ENCODE data around the gene TP53BP1. TPM values are rescaled to one million over a fixed set of nuclear protein-coding genes. Genes with fewer than 3 reads are reported as not detected.
A peak's percentile ranks its signal among the peaks of the same experiment; 100 is the strongest.

TP53BP1 gene
- total and polyA plus RNA-seq, 4 donors, result 78.8 to 109 (median 88.8) TPM

GRCh38 chr15:43378601-43379000 is 114.4 kb downstream of the TP53BP1 start:
- Histone ChIP-seq H3K4me3 (ENCODE audit: low read depth, low read length) (no peak overlapping the region), H3K4me1 (ENCODE audit: control insufficient read depth, insufficient read depth, low read length) (no peaks in the 10 kb centered on the region), H3K27me3 (ENCODE audit: control insufficient read depth, insufficient read depth, low read length) (no peaks in the 10 kb centered on the region), H3K9me3 (ENCODE audit: control insufficient read depth, insufficient read depth, low read length) (no peaks in the 10 kb centered on the region), H3K27ac (ENCODE audit: low read depth, low read length) (no peak overlapping the region), H3K36me3 (ENCODE audit: control insufficient read depth, insufficient read depth, low read length) (peaks cover 31% of the 10 kb centered on the region)
- DNase-seq (ENCODE audit: low read depth in 4 of 6, low spot score in 6 of 6), result no peak

DNA sequence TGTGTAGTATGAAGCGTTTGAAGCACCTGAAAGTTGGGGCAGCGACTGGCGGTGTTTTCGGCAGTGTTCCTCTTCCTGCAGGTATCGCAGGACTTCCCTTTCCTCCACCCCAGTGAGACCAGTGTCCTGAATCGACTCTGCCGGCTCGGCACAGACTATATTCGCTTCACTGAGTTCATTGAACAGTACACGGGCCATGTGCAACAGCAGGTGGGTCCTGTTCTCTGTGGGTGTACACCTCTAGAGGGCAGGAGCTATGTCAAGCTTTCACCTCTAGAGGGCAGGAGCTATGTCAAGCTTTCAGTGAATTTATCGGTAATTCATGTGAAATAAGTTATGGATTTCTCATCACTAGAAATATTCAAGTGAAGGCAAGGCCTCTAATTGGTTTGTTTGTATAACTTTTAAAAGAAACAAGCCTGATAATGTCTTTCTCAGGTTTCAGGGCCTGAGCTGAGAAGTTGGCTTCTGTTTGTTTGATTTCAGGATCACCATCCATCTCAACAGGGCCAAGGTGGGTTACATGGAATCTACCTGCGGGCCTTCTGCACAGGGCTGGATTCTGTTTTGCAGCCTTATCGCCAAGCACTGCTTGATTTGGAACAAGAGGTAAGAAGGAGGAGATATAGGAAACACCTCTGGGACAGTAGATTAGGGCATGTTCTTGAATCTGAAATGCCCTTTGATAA is 116.8 kb downstream of the TP53BP1 start:
- peaks cover 4% of the 10 kb centered on the region for H3K4me1 ChIP-seq (ENCODE audit: control insufficient read depth, insufficient read depth, low read length)
- DNase-seq (ENCODE audit: low read depth in 4 of 6, low spot score in 6 of 6), result peak in 2 of 6 donors; percentile 18 to 37
- H3K27ac ChIP-seq (ENCODE audit: low read depth, low read length), result no peak overlapping the region
- 75% methylated on average over 11 of the region's 13 CpGs for WGBS (ENCODE audit: insufficient coverage)
- H3K9me3 ChIP-seq (ENCODE audit: control insufficient read depth, insufficient read depth, low read length), result no peaks in the 10 kb centered on the region
- H3K27me3 ChIP-seq (ENCODE audit: control insufficient read depth, insufficient read depth, low read length), result no peaks in the 10 kb centered on the region
- no peak overlapping the region for H3K4me3 ChIP-seq (ENCODE audit: low read depth, low read length)
- peaks cover 17% of the 10 kb centered on the region for H3K36me3 ChIP-seq (ENCODE audit: control insufficient read depth, insufficient read depth, low read length)

GRCh38 chr15:43370975-43371974 is 121.7 kb downstream of the TP53BP1 start, which contains the start of the genes TUBGCP4 and ZSCAN29:
Gene TUBGCP4, plus strand, starts transcription at chr15:43371101. Its CDS starts 254 bp downstream, at chr15:43371355.
Gene ZSCAN29, minus strand, starts transcription at chr15:43371043. Its CDS starts 1,130 bp downstream, at chr15:43369913.
- H3K27me3 ChIP-seq (ENCODE audit: control insufficient read depth, insufficient read depth, low read length), result no peaks in the 10 kb centered on the region
- H3K9me3 ChIP-seq (ENCODE audit: control insufficient read depth, insufficient read depth, low read length), result no peaks in the 10 kb centered on the region
- H3K36me3 ChIP-seq (ENCODE audit: control insufficient read depth, insufficient read depth, low read length), result peaks cover 13% of the 10 kb centered on the region
- H3K4me3 ChIP-seq (ENCODE audit: low read depth, low read length), result peak within 1 kb of the TSS; percentile 89
- peak within 1 kb of the TSS; percentile 11 for H3K27ac ChIP-seq (ENCODE audit: low read depth, low read length)
- WGBS (ENCODE audit: insufficient coverage), result under 1% methylated on average over 52 of the region's 66 CpGs
- peak; percentile 61 to 96 (median 78) for DNase-seq (ENCODE audit: low read depth in 4 of 6, low spot score in 6 of 6)
- peaks cover 17% of the 10 kb centered on the region for H3K4me1 ChIP-seq (ENCODE audit: control insufficient read depth, insufficient read depth, low read length)

DNA sequence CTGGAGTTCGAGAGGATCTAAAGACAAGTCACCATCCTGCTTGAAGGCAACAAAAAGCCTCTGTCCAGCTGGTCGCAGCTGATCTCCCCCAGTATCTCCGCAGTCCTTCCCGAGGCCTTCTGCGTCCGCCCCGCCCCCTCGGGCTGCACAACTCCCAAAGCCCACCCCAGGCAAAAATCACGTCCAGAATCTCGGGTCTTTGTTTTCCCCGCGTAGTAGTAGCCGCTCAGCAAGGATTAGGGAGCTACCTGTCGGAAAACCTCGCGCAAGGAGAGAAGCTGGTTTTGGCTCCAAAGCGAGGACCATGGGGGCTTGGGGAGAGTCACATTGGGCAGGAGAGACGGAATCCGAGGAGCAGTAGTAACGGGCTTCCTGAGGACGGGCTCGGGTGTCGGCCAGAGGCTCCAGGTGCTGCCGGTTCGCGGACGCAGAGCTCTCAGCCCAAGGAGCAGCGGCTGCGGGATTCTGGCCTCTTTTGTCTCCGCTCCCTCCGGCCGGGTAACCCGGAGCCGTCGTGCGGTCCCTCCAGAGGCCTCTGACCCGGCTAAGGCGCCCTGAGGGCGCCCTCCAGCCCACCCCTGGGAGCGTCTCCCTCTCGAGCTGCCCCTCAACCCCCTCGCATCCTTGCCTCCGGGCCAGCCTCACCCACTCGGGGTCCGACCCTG is 122.5 kb downstream of the TP53BP1 start:
- H3K4me3 ChIP-seq (ENCODE audit: low read depth, low read length), result peak overlapping the region; percentile 89
- peak in 4 of 6 donors; percentile 14 to 54 (median 38) for DNase-seq (ENCODE audit: low read depth in 4 of 6, low spot score in 6 of 6)
- 0% methylated on average over 43 of the region's 45 CpGs for WGBS (ENCODE audit: insufficient coverage)
- H3K27me3 ChIP-seq (ENCODE audit: control insufficient read depth, insufficient read depth, low read length), result no peaks in the 10 kb centered on the region
- H3K36me3 ChIP-seq (ENCODE audit: control insufficient read depth, insufficient read depth, low read length), result peaks cover 17% of the 10 kb centered on the region
- no peaks in the 10 kb centered on the region for H3K9me3 ChIP-seq (ENCODE audit: control insufficient read depth, insufficient read depth, low read length)
- H3K27ac ChIP-seq (ENCODE audit: low read depth, low read length), result peak overlapping the region; percentile 11
- H3K4me1 ChIP-seq (ENCODE audit: control insufficient read depth, insufficient read depth, low read length), result peaks cover 17% of the 10 kb centered on the region

- Histone ChIP-seq H3K4me1 (ENCODE audit: control insufficient read depth, insufficient read depth, low read length) (no peaks in the 10 kb centered on the region), H3K27ac (ENCODE audit: low read depth, low read length) (no peak overlapping the region), H3K9me3 (ENCODE audit: control insufficient read depth, insufficient read depth, low read length) (peaks cover 13% of the 10 kb centered on the region), H3K4me3 (ENCODE audit: low read depth, low read length) (no peak overlapping the region), H3K36me3 (ENCODE audit: control insufficient read depth, insufficient read depth, low read length) (peaks cover 37% of the 10 kb centered on the region), H3K27me3 (ENCODE audit: control insufficient read depth, insufficient read depth, low read length) (no peaks in the 10 kb centered on the region)
- 100% methylated on average over 2 of the region's 7 CpGs for WGBS (ENCODE audit: insufficient coverage)
- DNase-seq (ENCODE audit: low read depth in 4 of 6, low spot score in 6 of 6), result no peak
These were observed 131.5 kb downstream of the TP53BP1 start for GRCh38 chr15:43361313-43361903.

DNA sequence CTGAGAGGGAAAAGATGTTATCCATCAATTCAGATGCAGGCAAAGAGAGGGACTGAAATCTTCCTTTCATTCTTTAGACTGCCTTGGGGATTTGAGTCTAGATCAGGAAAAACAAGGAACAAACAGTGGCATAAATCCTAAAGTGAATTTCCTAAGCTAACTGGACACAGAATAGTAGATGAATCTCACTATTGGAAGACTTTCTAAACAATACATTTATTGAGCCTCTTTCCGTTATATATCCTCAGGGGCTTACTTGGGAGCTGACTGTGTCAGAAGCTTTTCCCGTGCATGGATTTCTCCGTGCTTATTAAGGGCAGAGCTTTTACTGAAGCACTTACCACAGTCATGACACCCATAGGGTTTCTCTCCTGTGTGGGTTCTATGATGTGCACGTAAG is 132.1 kb downstream of the TP53BP1 start:
- peaks cover 31% of the 10 kb centered on the region for H3K36me3 ChIP-seq (ENCODE audit: control insufficient read depth, insufficient read depth, low read length)
- WGBS (ENCODE audit: insufficient coverage), result 96% methylated on average over 4 of the region's 4 CpGs
- H3K27ac ChIP-seq (ENCODE audit: low read depth, low read length), result no peak overlapping the region
- DNase-seq (ENCODE audit: low read depth in 4 of 6, low spot score in 6 of 6), result no peak
- H3K9me3 ChIP-seq (ENCODE audit: control insufficient read depth, insufficient read depth, low read length), result peaks cover 13% of the 10 kb centered on the region
- no peaks in the 10 kb centered on the region for H3K4me1 ChIP-seq (ENCODE audit: control insufficient read depth, insufficient read depth, low read length)
- no peak overlapping the region for H3K4me3 ChIP-seq (ENCODE audit: low read depth, low read length)
- no peaks in the 10 kb centered on the region for H3K27me3 ChIP-seq (ENCODE audit: control insufficient read depth, insufficient read depth, low read length)

Other genes with a start within 250 kb of the TP53BP1 start
- under 1 TPM in 1 of 2 donors, not detected in 1; 0.10 TPM for gene TGM5, start 226.2 kb downstream of the TP53BP1 start, total RNA-seq
- not detected for gene TGM5, start 226.2 kb downstream of the TP53BP1 start, polyA plus RNA-seq (ENCODE audit: insufficient read length in 2 of 2)
- not detected for gene TGM7, start 190.9 kb downstream of the TP53BP1 start, total RNA-seq
- not detected for gene TGM7, start 190.9 kb downstream of the TP53BP1 start, polyA plus RNA-seq (ENCODE audit: insufficient read length in 2 of 2)
- gene LCMT2, start 162.6 kb downstream of the TP53BP1 start, total RNA-seq, result 10 to 100 TPM; 10.3 to 16.4 TPM
- 10 to 100 TPM; 12.0 to 12.8 TPM for gene LCMT2, start 162.6 kb downstream of the TP53BP1 start, polyA plus RNA-seq (ENCODE audit: insufficient read length in 2 of 2)
- gene ZSCAN29, start 122.1 kb downstream of the TP53BP1 start, total RNA-seq, result 10 to 100 TPM; 28.5 to 29.1 TPM
- 10 to 100 TPM; 22.3 to 25.2 TPM for gene ZSCAN29, start 122.1 kb downstream of the TP53BP1 start, polyA plus RNA-seq (ENCODE audit: insufficient read length in 2 of 2)
- gene TUBGCP4, start 122.1 kb downstream of the TP53BP1 start, total RNA-seq, result 10 to 100 TPM; 12.6 to 22.0 TPM
- 10 to 100 TPM; 23.3 to 28.9 TPM for gene TUBGCP4, start 122.1 kb downstream of the TP53BP1 start, polyA plus RNA-seq (ENCODE audit: insufficient read length in 2 of 2)
- 100 to 1,000 TPM in 1 of 2 donors, 10 to 100 TPM in 1; 71.6 to 148 TPM for gene MAP1A, start 24.5 kb upstream of the TP53BP1 start, total RNA-seq
- 100 to 1,000 TPM; 189 to 230 TPM for gene MAP1A, start 24.5 kb upstream of the TP53BP1 start, polyA plus RNA-seq (ENCODE audit: insufficient read length in 2 of 2)
- gene PPIP5K1, start 97.1 kb upstream of the TP53BP1 start, total RNA-seq, result 10 to 100 TPM; 25.7 to 33.6 TPM
- 10 to 100 TPM; 28.0 to 43.3 TPM for gene PPIP5K1, start 97.1 kb upstream of the TP53BP1 start, polyA plus RNA-seq (ENCODE audit: insufficient read length in 2 of 2)
- gene CKMT1B, start 100.9 kb upstream of the TP53BP1 start, total RNA-seq, result 10 to 100 TPM; 12.8 to 17.7 TPM
- 100 to 1,000 TPM in 1 of 2 donors, 10 to 100 TPM in 1; 91.5 to 120 TPM for gene CKMT1B, start 100.9 kb upstream of the TP53BP1 start, polyA plus RNA-seq (ENCODE audit: insufficient read length in 2 of 2)
- 1 to 10 TPM in 1 of 2 donors, under 1 TPM in 1; 0.59 to 1.5 TPM for gene STRC, start 125.6 kb upstream of the TP53BP1 start, total RNA-seq
- 1 to 10 TPM; 3.1 to 7.0 TPM for gene STRC, start 125.6 kb upstream of the TP53BP1 start, polyA plus RNA-seq (ENCODE audit: insufficient read length in 2 of 2)
- gene CATSPER2, start 155.7 kb upstream of the TP53BP1 start, total RNA-seq, result 1 to 10 TPM; 2.6 to 5.1 TPM
- 10 to 100 TPM in 1 of 2 donors, 1 to 10 TPM in 1; 7.5 to 15.6 TPM for gene CATSPER2, start 155.7 kb upstream of the TP53BP1 start, polyA plus RNA-seq (ENCODE audit: insufficient read length in 2 of 2)
- 10 to 100 TPM in 1 of 2 donors, 1 to 10 TPM in 1; 7.1 to 21.5 TPM for gene CKMT1A, start 200.7 kb upstream of the TP53BP1 start, total RNA-seq
- gene CKMT1A, start 200.7 kb upstream of the TP53BP1 start, polyA plus RNA-seq (ENCODE audit: insufficient read length in 2 of 2), result 10 to 100 TPM; 48.9 to 54.7 TPM